Bronchial epithelial cell (primary cell): ENCODE results near the gene RPLP1. TPM values are rescaled to one million over a fixed set of nuclear protein-coding genes. Genes with fewer than 3 reads are reported as not detected.

Experiments
- DNase-seq: peaks from one replicate; pipeline ENCODE4 v3.0.0-alpha.2; 2010; ENCODE audit warnings: low read depth
- FAIRE-seq: peaks from 2 replicates; lab custom pipeline; 2011; peaks lifted over from hg19 to GRCh38; lab: Jason Lieb, UNC
- H3K27me3 ChIP-seq: 2 replicates; pipeline ENCODE4 v1.5.1; 2011; ENCODE audit warnings: low read length; ENCODE audit not compliant: control insufficient read depth, insufficient read depth
- H3K36me3 ChIP-seq: 2 replicates; pipeline ENCODE4 v1.5.1; 2011; ENCODE audit warnings: low read length; ENCODE audit not compliant: control insufficient read depth, insufficient read depth
- H3K4me3 ChIP-seq: 2 replicates; pipeline ENCODE4 v1.5.1; 2011; ENCODE audit warnings: mild to moderate bottlenecking, low read depth, low read length, control low read depth
- total RNA-seq: library from RNA; depleted of rRNA; stranded (reverse); fragments of >200 nt; gene quantifications from 2 replicates; pipeline ENCODE4 v1.2.1, GENCODE V29; 2014
- TF ChIP-seq, protein P1 (sequence below): IDR thresholded peaks from 2 replicates; pipeline ENCODE4 v1.5.1; 2011; ENCODE audit warnings: mild to moderate bottlenecking, moderate library complexity, low read length, control low read depth, inconsistent platforms; ENCODE audit not compliant: insufficient read depth, severe bottlenecking

RPLP1 gene
- total RNA-seq, 1 donor from 2014 or later, result 47.4 TPM

DNA sequence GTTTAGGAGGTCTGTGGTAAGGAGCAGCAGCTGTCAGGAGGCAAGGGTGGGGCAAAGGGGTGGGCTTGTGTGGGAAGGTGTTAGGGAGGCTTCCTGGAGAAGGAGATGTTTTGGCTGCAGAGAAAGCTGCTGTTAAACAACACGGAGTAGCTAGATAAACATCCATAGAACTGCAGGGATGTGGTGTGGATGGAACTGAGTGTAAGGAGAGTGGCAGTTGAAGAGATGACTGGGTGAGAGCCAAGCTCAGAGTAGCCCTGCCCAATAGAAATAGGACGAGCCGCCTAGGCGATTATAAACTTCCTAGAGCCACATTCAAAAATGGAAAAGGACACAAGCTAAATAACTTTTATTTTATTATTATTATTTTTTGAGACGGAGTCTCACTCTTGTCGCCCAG is 19.9 kb downstream of the RPLP1 start:
- no peak for DNase-seq
- H3K36me3 ChIP-seq, result no peaks in the 10 kb centered on the region
- FAIRE-seq, result no peak
- TF ChIP-seq, protein P1, sequence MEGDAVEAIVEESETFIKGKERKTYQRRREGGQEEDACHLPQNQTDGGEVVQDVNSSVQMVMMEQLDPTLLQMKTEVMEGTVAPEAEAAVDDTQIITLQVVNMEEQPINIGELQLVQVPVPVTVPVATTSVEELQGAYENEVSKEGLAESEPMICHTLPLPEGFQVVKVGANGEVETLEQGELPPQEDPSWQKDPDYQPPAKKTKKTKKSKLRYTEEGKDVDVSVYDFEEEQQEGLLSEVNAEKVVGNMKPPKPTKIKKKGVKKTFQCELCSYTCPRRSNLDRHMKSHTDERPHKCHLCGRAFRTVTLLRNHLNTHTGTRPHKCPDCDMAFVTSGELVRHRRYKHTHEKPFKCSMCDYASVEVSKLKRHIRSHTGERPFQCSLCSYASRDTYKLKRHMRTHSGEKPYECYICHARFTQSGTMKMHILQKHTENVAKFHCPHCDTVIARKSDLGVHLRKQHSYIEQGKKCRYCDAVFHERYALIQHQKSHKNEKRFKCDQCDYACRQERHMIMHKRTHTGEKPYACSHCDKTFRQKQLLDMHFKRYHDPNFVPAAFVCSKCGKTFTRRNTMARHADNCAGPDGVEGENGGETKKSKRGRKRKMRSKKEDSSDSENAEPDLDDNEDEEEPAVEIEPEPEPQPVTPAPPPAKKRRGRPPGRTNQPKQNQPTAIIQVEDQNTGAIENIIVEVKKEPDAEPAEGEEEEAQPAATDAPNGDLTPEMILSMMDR, result no peak
- no peak overlapping the region for H3K4me3 ChIP-seq
- no peaks in the 10 kb centered on the region for H3K27me3 ChIP-seq

DNA sequence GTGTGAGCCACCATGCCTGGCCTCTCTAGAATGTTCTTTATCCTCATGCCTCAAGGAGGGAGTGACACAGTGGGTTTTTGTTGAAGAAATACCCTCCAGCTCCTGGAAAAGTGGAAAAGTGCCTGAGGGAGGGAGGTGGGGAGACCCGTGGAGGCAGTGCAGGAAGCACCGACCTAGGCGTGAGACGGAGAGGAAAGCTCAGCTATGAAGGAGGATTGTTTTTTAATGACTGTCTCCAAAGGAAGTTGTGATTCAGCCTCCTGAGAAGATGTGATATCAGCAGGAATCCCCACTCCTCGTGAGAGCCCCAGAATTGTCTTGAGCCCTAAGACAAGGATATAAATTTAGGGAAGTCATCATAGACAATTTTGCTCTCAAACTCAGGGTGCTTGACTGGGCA is 21.7 kb downstream of the RPLP1 start:
- no peak overlapping the region for H3K4me3 ChIP-seq
- FAIRE-seq (no peak), DNase-seq (peak; percentile 79)
- peaks cover 2% of the 10 kb centered on the region for H3K27me3 ChIP-seq
- TF ChIP-seq, protein P1, result no peak
- H3K36me3 ChIP-seq, result no peaks in the 10 kb centered on the region

DNA sequence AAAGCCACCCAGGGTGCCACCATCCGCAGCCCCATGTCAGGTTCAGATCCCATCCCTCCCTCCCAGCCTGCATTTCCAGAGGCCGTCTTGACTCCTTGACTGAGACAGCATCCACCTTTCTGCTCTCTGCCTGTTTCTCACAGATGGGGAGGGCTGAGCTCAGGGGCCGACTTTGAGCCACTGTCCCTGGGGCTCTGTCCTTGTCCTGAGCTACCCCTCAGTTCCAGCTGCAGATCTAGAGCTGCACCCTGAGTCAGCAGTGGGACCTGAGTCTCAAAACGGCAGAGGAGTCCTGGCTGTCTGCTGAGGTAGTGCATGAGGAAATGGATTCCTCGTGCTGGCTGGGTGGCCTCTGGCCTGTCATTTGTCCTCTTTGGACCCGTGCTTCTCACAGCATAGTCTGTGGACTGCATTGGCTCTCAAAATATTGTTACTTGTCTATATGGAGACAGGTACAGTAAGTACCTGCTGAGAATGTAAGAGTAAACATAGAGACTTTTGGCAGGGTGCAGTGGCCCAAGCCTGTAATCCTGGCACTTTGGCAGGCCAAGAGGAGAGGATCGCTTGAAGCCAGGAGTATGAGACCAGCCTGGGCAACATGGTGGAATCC is 22.3 kb downstream of the RPLP1 start:
- Histone ChIP-seq H3K36me3 (no peaks in the 10 kb centered on the region), H3K4me3 (no peak overlapping the region), H3K27me3 (peaks cover 2% of the 10 kb centered on the region)
- FAIRE-seq (no peak), DNase-seq (no peak)
- TF ChIP-seq, protein P1, result peak; percentile 27

GRCh38 chr15:69475769-69476358 is 23.2 kb downstream of the RPLP1 start:
- TF ChIP-seq, protein P1, result peak; percentile 94
- no peaks in the 10 kb centered on the region for H3K36me3 ChIP-seq
- H3K27me3 ChIP-seq, result peaks cover 2% of the 10 kb centered on the region
- FAIRE-seq, result peak; percentile 28
- DNase-seq, result peak; percentile 61
- no peak overlapping the region for H3K4me3 ChIP-seq

DNA sequence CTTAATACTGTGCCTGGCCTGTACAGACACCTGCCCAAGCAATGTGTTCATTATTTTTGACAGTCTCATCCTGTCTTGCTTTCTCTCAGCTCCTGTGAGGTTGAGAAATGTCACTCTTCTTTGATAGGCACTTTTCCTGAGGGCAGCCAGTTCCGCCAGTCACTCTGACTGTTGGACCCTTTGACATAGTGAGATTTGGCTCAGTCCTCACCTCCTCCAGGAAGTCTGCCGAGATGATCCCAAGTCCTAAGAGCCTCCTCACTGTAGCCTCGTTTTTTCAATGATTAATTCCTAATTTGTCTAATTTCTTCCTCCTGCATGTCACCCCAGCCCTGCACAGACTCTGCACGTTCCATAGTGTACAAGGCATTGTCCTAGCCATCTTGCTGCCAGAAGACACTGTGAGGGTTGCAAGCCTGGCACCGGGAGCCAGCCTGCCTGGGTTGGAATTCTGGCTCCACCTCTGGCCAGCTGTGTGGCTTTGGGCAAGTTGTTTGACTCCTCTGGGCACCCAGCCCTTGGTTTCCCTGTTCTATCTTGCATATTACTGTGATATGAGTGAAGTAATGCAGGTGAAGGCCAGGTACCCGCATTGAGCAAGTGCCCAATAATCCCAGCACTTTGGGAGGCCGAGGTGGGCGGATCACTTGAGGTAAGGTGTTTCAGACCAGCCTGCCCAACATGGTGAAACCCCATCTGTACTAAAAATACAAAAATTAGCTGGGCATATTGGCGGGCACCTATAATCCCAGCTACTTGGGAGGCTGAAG is 24.3 kb downstream of the RPLP1 start:
- Histone ChIP-seq H3K36me3 (no peaks in the 10 kb centered on the region), H3K4me3 (no peak overlapping the region), H3K27me3 (peaks cover 2% of the 10 kb centered on the region)
- FAIRE-seq (no peak), DNase-seq (no peak)
- TF ChIP-seq, protein P1, result no peak
